Measurements from ENCODE around the gene CACNA1G. TPM values are rescaled to one million over a fixed set of nuclear protein-coding genes. Genes with fewer than 3 reads are reported as not detected.

Gene CACNA1G
- total RNA-seq, 2 experiments from 2014 or later: not detected

- ChIA-PET CTCF (interaction anchor here (1.1 to 1.6 kb wide), 3 partner anchors 28 to 33 kb away, joined by 3 to 5 read pairs (median 4); no protein-coding TSS in a partner anchor), POLR2A (interaction anchor here (1.3 to 1.9 kb wide), 6 partner anchors 11 to 288 kb away, joined by 3 to 7 read pairs (median 4); partner anchors contain the start of genes ANKRD40, EME1, LUC7L3 and MRPL27)
- Mint-ChIP-seq H3K27ac (peak overlapping the region; percentile 85), H3K36me3 (ENCODE audit: low read depth) (no peaks in the 10 kb centered on the region), H3K27me3 (peaks cover 7% of the 10 kb centered on the region), H3K4me3 (no peak overlapping the region), H3K4me1 (peaks cover 32% of the 10 kb centered on the region), H3K9me3 (no peaks in the 10 kb centered on the region)
- no peak for DNase-seq
Observed at GRCh38 chr17:50661348-50661747, 100.8 kb downstream of the CACNA1G start.

DNA sequence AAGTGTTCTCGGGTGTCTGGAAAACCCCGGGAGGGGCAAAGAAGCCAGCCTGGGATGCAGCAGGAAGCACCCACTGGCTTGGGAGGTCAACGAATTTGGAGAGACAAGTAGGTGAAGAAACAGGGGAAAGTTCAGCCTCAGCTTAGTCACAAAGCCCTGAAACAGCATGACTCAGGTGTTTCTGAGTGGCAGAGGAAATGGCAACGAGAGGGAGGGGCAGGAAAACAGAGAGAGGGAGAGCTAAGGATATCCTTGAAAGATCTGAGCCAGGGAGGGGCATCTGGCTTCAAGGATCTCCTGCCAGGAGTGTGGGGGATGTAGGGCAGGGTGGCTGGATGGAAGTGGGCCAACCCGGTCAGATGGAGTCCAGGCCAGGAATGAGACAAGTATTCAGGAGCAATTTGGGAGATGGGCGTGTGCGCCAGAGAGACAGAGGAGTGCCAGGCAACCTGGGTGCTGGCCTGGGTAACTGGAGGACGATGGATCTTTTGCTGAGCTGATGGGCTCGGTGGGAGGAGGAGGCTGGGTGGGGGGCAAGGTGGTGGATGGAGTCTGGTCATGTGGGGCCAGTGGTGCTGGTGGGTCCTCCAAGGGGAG lies 101.4 kb downstream of the CACNA1G start:
- ChIA-PET CTCF (interaction anchor here (1.1 to 1.6 kb wide), 6 partner anchors 29 to 265 kb away, joined by 3 to 6 read pairs (median 4); partner anchors contain the start of gene LRRC59), POLR2A (interaction anchor here (1.3 to 1.9 kb wide), 4 partner anchors 11 to 57 kb away, joined by 3 to 7 read pairs (median 4); partner anchors contain the start of genes ANKRD40 and LUC7L3)
- peaks cover 32% of the 10 kb centered on the region for H3K4me1 Mint-ChIP-seq
- DNase-seq: peak; percentile 64
- no peaks in the 10 kb centered on the region for H3K9me3 Mint-ChIP-seq
- peak overlapping the region; percentile 29 for H3K4me3 Mint-ChIP-seq
- no peaks in the 10 kb centered on the region for H3K36me3 Mint-ChIP-seq (ENCODE audit: low read depth)
- H3K27ac Mint-ChIP-seq: peak overlapping the region; percentile 85
- H3K27me3 Mint-ChIP-seq: peaks cover 7% of the 10 kb centered on the region

DNA sequence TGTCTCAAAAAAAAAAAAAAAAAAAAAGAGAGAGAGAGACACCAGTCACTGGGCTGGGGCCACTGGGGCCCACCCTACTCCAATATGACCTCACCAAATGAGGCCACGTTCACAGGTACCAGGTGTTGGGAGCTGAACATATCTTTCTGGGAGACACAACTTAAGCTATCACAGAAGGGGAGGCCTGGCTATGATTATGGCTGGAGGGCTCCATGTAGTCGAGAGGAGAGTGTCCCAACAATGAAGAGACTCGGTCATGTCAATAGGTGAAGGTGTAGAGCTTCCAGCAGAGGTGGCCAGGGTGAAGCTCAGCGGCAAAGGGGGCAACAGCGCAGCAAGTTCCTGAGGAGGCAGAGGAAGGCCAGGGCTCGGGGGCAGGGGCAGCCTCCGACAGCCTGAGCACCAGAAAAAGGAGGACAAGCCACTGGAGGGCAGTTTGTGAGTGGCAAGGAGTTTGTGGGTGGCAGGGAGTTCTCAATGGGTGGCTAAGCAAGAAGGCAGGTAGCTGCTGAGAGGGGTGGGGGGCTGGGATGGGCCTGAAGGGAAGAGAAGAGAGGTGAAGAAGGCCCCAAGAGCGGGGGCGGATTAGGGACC lies 102.2 kb downstream of the CACNA1G start:
- peaks cover 32% of the 10 kb centered on the region for H3K4me1 Mint-ChIP-seq
- peaks cover 3% of the 10 kb centered on the region for H3K27me3 Mint-ChIP-seq
- ChIA-PET POLR2A (interaction anchor here (1.4 to 1.9 kb wide), 3 partner anchors 17 to 56 kb away, joined by 3 to 7 read pairs (median 5); partner anchors contain the start of genes ANKRD40 and LUC7L3), CTCF (interaction anchor here (1.1 to 1.6 kb wide), 4 partner anchors 30 to 266 kb away, joined by 3 to 6 read pairs (median 3); partner anchors contain the start of gene LRRC59)
- H3K36me3 Mint-ChIP-seq (ENCODE audit: low read depth): no peaks in the 10 kb centered on the region
- no peaks in the 10 kb centered on the region for H3K9me3 Mint-ChIP-seq
- DNase-seq: no peak
- no peak overlapping the region for H3K4me3 Mint-ChIP-seq
- peak overlapping the region; percentile 23 for H3K27ac Mint-ChIP-seq

DNA sequence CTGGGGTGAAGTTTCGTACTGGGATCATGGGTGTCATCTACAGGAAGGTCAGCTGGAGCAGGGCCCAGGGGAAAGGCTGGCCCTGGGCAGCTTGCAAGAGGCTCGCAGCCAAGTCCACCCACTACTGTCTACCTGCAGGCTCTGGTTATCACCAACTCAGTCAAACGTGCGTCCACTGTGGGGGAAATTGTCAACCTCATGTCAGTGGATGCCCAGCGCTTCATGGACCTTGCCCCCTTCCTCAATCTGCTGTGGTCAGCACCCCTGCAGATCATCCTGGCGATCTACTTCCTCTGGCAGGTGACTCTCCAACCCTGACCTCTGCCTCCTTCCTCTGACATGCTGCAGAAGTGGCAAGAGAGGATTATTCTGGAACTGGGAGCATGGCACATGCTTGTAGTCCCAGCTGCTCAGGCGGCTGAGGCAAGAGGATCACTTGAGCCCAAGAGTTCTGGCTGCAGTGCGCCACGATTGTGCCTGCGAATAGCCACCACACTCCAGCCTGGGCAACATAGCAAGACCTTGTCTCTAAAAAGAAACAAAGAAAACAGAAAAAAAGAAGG lies 103.4 kb downstream of the CACNA1G start:
- ChIA-PET CTCF (no interaction called here), POLR2A (no interaction called here)
- no peak overlapping the region for H3K27ac Mint-ChIP-seq

GRCh38 chr17:50664788-50665458 lies 104.4 kb downstream of the CACNA1G start:
- no peak for DNase-seq
- Mint-ChIP-seq H3K9me3 (no peaks in the 10 kb centered on the region), H3K4me1 (peaks cover 38% of the 10 kb centered on the region), H3K36me3 (ENCODE audit: low read depth) (no peaks in the 10 kb centered on the region), H3K27me3 (peaks cover 3% of the 10 kb centered on the region), H3K27ac (no peak overlapping the region), H3K4me3 (no peak overlapping the region)
- POLR2A ChIA-PET: no interaction called here
- CTCF ChIA-PET: no interaction called here

More for the DNA sequence above, 103.4 kb downstream of the CACNA1G start:
- DNase-seq: no peak
- Mint-ChIP-seq H3K27me3 (peaks cover 3% of the 10 kb centered on the region), H3K4me3 (no peak overlapping the region), H3K9me3 (no peaks in the 10 kb centered on the region), H3K4me1 (peaks cover 38% of the 10 kb centered on the region), H3K36me3 (ENCODE audit: low read depth) (no peaks in the 10 kb centered on the region)

DNA sequence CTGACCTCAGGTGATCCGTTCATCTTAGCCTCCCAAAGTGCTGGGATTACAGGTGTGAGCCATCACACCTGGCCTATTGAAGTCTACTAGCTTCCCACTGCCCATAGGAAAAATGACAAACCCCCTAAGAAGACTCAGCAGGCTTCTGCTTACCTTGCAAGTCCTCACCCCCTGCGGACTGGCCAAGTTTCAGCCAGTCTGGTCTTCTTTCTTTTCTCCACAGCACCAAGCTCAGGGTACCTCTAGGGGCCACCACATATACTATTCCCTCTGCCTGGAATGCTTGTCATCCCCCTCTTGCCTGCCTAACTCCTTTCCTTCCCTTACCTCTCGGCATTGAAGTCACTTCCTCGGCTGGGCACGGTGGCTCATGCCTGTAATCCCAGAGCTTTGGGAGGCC lies 105.3 kb downstream of the CACNA1G start:
- Mint-ChIP-seq H3K9me3 (no peaks in the 10 kb centered on the region), H3K36me3 (ENCODE audit: low read depth) (no peaks in the 10 kb centered on the region), H3K4me1 (peaks cover 33% of the 10 kb centered on the region), H3K27ac (no peak overlapping the region), H3K4me3 (no peak overlapping the region), H3K27me3 (peaks cover 3% of the 10 kb centered on the region)
- CTCF ChIA-PET: no interaction called here
- POLR2A ChIA-PET: no interaction called here
- no peak for DNase-seq

DNA sequence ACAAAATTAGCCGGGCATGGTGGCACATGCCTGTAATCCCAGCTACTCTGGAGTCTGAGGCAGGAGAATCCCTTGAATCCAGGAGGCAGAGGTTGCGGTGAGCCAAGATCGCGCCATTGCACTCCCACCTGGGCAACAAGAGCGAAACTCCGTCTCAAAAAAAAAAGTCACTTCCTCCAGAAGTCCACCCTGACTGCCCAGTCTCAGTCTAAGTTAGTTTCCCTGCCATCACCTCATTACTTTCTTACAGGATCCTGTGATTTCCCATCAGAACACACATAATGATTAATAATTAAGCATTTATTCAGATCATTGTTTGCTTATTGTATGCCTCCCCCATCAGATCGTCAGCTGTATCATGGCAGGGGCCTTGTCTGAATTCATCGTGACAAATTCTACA lies 105.8 kb downstream of the CACNA1G start:
- no peak overlapping the region for H3K27ac Mint-ChIP-seq
- H3K4me1 Mint-ChIP-seq: peaks cover 28% of the 10 kb centered on the region
- no peak overlapping the region for H3K4me3 Mint-ChIP-seq
- H3K36me3 Mint-ChIP-seq (ENCODE audit: low read depth): no peaks in the 10 kb centered on the region
- H3K9me3 Mint-ChIP-seq: no peaks in the 10 kb centered on the region
- H3K27me3 Mint-ChIP-seq: peaks cover 3% of the 10 kb centered on the region
- ChIA-PET CTCF (no interaction called here), POLR2A (no interaction called here)
- DNase-seq: no peak

DNA sequence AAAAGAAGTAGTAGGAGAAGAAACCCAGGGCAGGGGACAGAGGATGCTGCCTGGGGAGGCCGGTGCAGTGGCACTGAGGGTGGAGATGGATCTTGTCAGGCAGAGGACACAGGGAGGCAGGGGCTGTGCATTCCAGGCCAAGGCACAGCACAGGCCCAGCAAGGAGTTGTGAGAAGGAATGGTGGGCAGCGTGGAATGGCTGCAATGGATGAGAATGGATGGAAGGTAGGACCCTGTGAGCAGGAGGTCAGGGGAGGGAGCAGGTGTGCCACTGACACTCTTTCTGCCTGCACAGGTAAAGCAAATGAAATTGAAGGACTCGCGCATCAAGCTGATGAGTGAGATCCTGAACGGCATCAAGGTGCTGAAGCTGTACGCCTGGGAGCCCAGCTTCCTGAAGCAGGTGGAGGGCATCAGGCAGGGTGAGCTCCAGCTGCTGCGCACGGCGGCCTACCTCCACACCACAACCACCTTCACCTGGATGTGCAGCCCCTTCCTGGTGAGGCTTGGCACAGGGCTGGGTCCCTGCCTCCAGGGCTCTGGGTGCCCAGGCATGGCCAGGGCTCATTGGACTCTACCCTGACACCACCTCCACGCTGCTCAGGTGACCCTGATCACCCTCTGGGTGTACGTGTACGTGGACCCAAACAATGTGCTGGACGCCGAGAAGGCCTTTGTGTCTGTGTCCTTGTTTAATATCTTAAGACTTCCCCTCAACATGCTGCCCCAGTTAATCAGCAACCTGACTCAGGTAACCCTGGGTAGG lies 106.9 kb downstream of the CACNA1G start:
- ChIA-PET POLR2A (no interaction called here), CTCF (no interaction called here)
- no peak overlapping the region for H3K4me3 Mint-ChIP-seq
- H3K27ac Mint-ChIP-seq: no peak overlapping the region
- H3K9me3 Mint-ChIP-seq: no peaks in the 10 kb centered on the region
- DNase-seq: no peak
- H3K27me3 Mint-ChIP-seq: peaks cover 3% of the 10 kb centered on the region
- peaks cover 17% of the 10 kb centered on the region for H3K4me1 Mint-ChIP-seq
- H3K36me3 Mint-ChIP-seq (ENCODE audit: low read depth): no peaks in the 10 kb centered on the region

- DNase-seq: no peak
- POLR2A ChIA-PET: no interaction called here
- peaks cover 10% of the 10 kb centered on the region for H3K4me1 Mint-ChIP-seq
- no peaks in the 10 kb centered on the region for H3K36me3 Mint-ChIP-seq (ENCODE audit: low read depth)
- no peak overlapping the region for H3K27ac Mint-ChIP-seq
- H3K27me3 Mint-ChIP-seq: peaks cover 3% of the 10 kb centered on the region
- CTCF ChIA-PET: no interaction called here
- H3K4me3 Mint-ChIP-seq: no peak overlapping the region
- H3K9me3 Mint-ChIP-seq: no peaks in the 10 kb centered on the region
Observed at GRCh38 chr17:50668025-50668837, 107.7 kb downstream of the CACNA1G start.

DNA sequence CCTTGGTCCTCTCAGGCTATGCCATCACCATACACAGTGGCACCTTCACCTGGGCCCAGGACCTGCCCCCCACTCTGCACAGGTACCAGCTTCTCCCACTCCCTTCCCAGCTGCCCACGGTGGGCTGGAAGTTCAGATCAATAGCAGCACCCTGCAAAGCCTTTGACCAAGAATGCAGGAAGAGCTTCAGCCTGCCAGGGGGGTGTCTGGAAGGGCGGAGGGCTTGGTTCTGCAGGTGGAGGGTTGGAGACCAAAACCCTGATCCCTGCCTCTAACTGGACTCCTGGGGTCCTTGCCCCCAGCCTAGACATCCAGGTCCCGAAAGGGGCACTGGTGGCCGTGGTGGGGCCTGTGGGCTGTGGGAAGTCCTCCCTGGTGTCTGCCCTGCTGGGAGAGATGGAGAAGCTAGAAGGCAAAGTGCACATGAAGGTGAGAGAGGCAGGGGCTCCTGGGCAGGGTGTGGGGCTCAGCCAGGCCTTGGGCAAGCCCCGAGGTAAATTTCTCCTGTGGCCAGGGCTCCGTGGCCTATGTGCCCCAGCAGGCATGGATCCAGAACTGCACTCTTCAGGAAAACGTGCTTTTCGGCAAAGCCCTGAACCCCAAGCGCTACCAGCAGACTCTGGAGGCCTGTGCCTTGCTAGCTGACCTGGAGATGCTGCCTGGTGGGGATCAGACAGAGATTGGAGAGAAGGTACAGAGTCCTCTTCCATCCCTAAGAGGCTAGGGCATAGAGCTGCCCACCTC lies 108.5 kb downstream of the CACNA1G start:
- CTCF ChIA-PET: no interaction called here
- Mint-ChIP-seq H3K36me3 (ENCODE audit: low read depth) (no peaks in the 10 kb centered on the region), H3K9me3 (no peaks in the 10 kb centered on the region)

DNA sequence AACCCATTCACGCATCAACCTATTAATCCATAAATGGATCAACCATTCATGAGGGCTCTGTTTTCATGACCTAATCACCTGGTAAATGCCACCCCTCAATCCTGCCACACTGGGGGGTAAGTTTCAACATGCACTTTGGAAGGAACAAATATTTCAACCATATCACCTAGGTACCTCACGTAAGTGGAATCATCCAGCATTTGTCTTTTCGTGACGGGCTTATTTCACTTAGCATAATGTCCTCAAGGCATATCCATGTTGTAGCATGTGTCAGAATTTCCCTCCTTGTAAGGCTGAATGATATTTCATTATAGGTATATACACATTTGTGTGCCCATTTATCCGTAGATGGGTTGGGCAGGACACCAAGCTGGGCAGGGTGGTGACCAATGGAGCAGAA lies 111.6 kb downstream of the CACNA1G start:
- H3K27ac Mint-ChIP-seq: no peak overlapping the region
- no peaks in the 10 kb centered on the region for H3K36me3 Mint-ChIP-seq (ENCODE audit: low read depth)
- peaks cover 4% of the 10 kb centered on the region for H3K27me3 Mint-ChIP-seq
- DNase-seq: no peak
- H3K9me3 Mint-ChIP-seq: no peaks in the 10 kb centered on the region
- ChIA-PET CTCF (interaction anchor here (1.0 to 1.4 kb wide), 2 partner anchors 22 to 41 kb away, joined by 3 to 4 read pairs; no protein-coding TSS in a partner anchor), POLR2A (no interaction called here)
- peaks cover 6% of the 10 kb centered on the region for H3K4me1 Mint-ChIP-seq
- no peak overlapping the region for H3K4me3 Mint-ChIP-seq

More for the DNA sequence above, 108.5 kb downstream of the CACNA1G start:
- Mint-ChIP-seq H3K4me1 (peaks cover 6% of the 10 kb centered on the region), H3K27me3 (peaks cover 2% of the 10 kb centered on the region), H3K4me3 (no peak overlapping the region), H3K27ac (no peak overlapping the region)
- DNase-seq: no peak
- POLR2A ChIA-PET: no interaction called here
